ENCODE results near the gene VTI1A. TPM values are rescaled to one million over a fixed set of nuclear protein-coding genes. Genes with fewer than 3 reads are reported as not detected.

Gene VTI1A
- total and polyA plus RNA-seq, 2 of the 13 experiments (the other 11 are each of a cell fraction or from before 2014, with no cell fraction given) = 11.7 to 32.7 TPM

GRCh38 chr10:112447620-112447928 lies 559 bp downstream of the VTI1A start:
- FAIRE-seq = no peak

GRCh38 chr10:112448888-112449287 lies 1.9 kb downstream of the VTI1A start:
- no TSS peak for BruUV-seq (replicated peaks)
- Histone ChIP-seq H3K4me2 (ENCODE audit: low read depth, low read length) (0 out of 2 replicates have a peak overlapping the region, but pooled peaks have one; percentile 78), H3K4me3 (replicated peaks in 1 of 3; ENCODE audit: insufficient read depth in 1 of 3, low read depth in 2 of 3, low read length in 3 of 3) (no peak overlapping the region), H3K27ac (ENCODE audit: extremely low read length, insufficient read depth, low read length) (no peak overlapping the region), H3K27me3 (ENCODE audit: control insufficient read depth in 1 of 2, insufficient read depth in 2 of 2, low read length in 2 of 2) (no peaks in the 10 kb centered on the region; a peak in 1 of 5 replicates), H3K9ac (ENCODE audit: insufficient read depth, low read depth, low read length) (no peak overlapping the region), H3K79me2 (ENCODE audit: insufficient read depth, low read length) (peaks cover 55% of the 10 kb centered on the region), H3K36me3 (replicated peaks in 1 of 2; ENCODE audit: control insufficient read depth in 1 of 2, insufficient read depth in 2 of 2, low read length in 2 of 2) (0 out of 5 replicates have a peak, but pooled peaks cover 0 to 8% of the 10 kb centered on the region in 2 experiments), H3K4me1 (ENCODE audit: insufficient read depth, low read length) (peaks cover 32% of the 10 kb centered on the region), H3K9me3 (ENCODE audit: low read length) (no peaks in the 10 kb centered on the region), H2AFZ (ENCODE audit: low read length) (no peak overlapping the region), H4K20me1 (ENCODE audit: insufficient read depth, low read length) (no peaks in the 10 kb centered on the region)
- CTCF ChIA-PET (ENCODE audit: low intra/inter-chr PET ratio, low total read pairs) = no interaction called here
- 97% methylated on average over 4 of the region's 4 CpGs for WGBS (ENCODE audit: low lambda C conversion rate)
- in situ Hi-C loops (cut with HindIII; ENCODE audit: extremely low pct_ligation_motif_present, low pct_unique_long_range_greater_than_20kb) (loop anchor here (25.0 kb wide), 2 partner anchors 112 to 312 kb away; no protein-coding TSS in a partner anchor), intact Hi-C loops (cut with micrococcal nuclease; ENCODE audit: unreplicated experiment) (no loop called here)
- FAIRE-seq (no peak), DNase-seq (ENCODE audit: low spot score) (no peak), ATAC-seq (no peak)
- POLR2A ChIA-PET = no interaction called here
- no peak for TF ChIP-seq ZNF264 (CRISPR knock-in tag; IDR thresholded peaks at IDR 0.05)
- TF ChIP-seq GRHL1 (CRISPR knock-in tag; conservative IDR thresholded peaks at IDR 0.05) = no peak
- TF ChIP-seq HOXA7 (CRISPR knock-in tag; IDR thresholded peaks at IDR 0.05) = no peak
- no peak for TF ChIP-seq MYC (CRISPR knock-in tag; IDR thresholded peaks at IDR 0.05; ENCODE audit: borderline replicate concordance)
- TF ChIP-seq CHD4 (IDR thresholded peaks at IDR 0.05; ENCODE audit: borderline replicate concordance, low read length) = no peak
- TF ChIP-seq RXRB (CRISPR knock-in tag; IDR thresholded peaks at IDR 0.05; ENCODE audit: borderline replicate concordance) = no peak
- no peak for TF ChIP-seq SRSF9 (IDR thresholded peaks at IDR 0.05; ENCODE audit: borderline replicate concordance, insufficient read depth, low read depth, low read length, poor library complexity, severe bottlenecking)
- TF ChIP-seq ZNF468 (CRISPR knock-in tag; IDR thresholded peaks at IDR 0.05) = no peak
- no peak for TF ChIP-seq FOXJ3 (CRISPR knock-in tag; IDR thresholded peaks at IDR 0.05; ENCODE audit: borderline replicate concordance)
- no peak for TF ChIP-seq ZNF746 (CRISPR knock-in tag; IDR thresholded peaks at IDR 0.05)
- no peak for TF ChIP-seq JUNB (CRISPR knock-in tag; IDR thresholded peaks at IDR 0.05; ENCODE audit: borderline replicate concordance)

More at GRCh38 chr10:112447620-112447928, 559 bp downstream of the VTI1A start:
- POLR2A ChIA-PET = interaction anchor here (0.7 to 0.9 kb wide), 3 partner anchors 24 to 83 kb away, joined by 3 to 4 read pairs (median 3); no protein-coding TSS in a partner anchor
- no peaks in the 10 kb centered on the region; a peak in 1 of 5 replicates for H3K27me3 ChIP-seq (ENCODE audit: control insufficient read depth in 1 of 2, insufficient read depth in 2 of 2, low read length in 2 of 2)
- DNase-seq (ENCODE audit: low spot score) (no peak), ATAC-seq (no peak)
- WGBS (ENCODE audit: low lambda C conversion rate) = under 1% methylated on average over 10 of the region's 10 CpGs
- H3K9me3 ChIP-seq (ENCODE audit: low read length) = no peaks in the 10 kb centered on the region
- H2AFZ ChIP-seq (ENCODE audit: low read length) = no peak overlapping the region
- H3K4me3 ChIP-seq (replicated peaks in 1 of 3; ENCODE audit: insufficient read depth in 1 of 3, low read depth in 2 of 3, low read length in 3 of 3) = peak overlapping the region; percentile 92 to 96 (median 96)
- peaks cover 32% of the 10 kb centered on the region for H3K4me1 ChIP-seq (ENCODE audit: insufficient read depth, low read length)
- in situ Hi-C loops (cut with HindIII; ENCODE audit: extremely low pct_ligation_motif_present, low pct_unique_long_range_greater_than_20kb) = loop anchor here (25.0 kb wide), 2 partner anchors 110 to 310 kb away; no protein-coding TSS in a partner anchor
- peaks cover 0 to 8% of the 10 kb centered on the region in 2 experiments; a peak in 1 of 5 replicates for H3K36me3 ChIP-seq (replicated peaks in 1 of 2; ENCODE audit: control insufficient read depth in 1 of 2, insufficient read depth in 2 of 2, low read length in 2 of 2)
- peak overlapping the region; percentile 96 for H3K9ac ChIP-seq (ENCODE audit: insufficient read depth, low read depth, low read length)
- 0 out of 2 replicates have a peak, but pooled peaks have one; percentile 12 for TF ChIP-seq ZNF589 (CRISPR knock-in tag; conservative IDR thresholded peaks at IDR 0.05)
- no peak for TF ChIP-seq ZNF441 (CRISPR knock-in tag; IDR thresholded peaks at IDR 0.05; ENCODE audit: borderline replicate concordance)
- TF ChIP-seq MED1 (CRISPR knock-in tag; IDR thresholded peaks at IDR 0.05) = 0 out of 2 replicates have a peak, but pooled peaks have one; percentile 17
- 0 out of 2 replicates have a peak, but pooled peaks have one; percentile 6 for TF ChIP-seq ZNF558 (CRISPR knock-in tag; IDR thresholded peaks at IDR 0.05; ENCODE audit: borderline replicate concordance)
- TF ChIP-seq HMG20A (CRISPR knock-in tag; IDR thresholded peaks at IDR 0.05; ENCODE audit: borderline replicate concordance) = no peak
- no peak for TF ChIP-seq ZNF607 (CRISPR knock-in tag; IDR thresholded peaks at IDR 0.05; ENCODE audit: borderline replicate concordance)
- peak overlapping the region; percentile 94 for H3K27ac ChIP-seq (ENCODE audit: extremely low read length, insufficient read depth, low read length)
- TSS peak; percentile 65 for BruUV-seq (replicated peaks)
- H3K4me2 ChIP-seq (ENCODE audit: low read depth, low read length) = peak overlapping the region; percentile 78
- no peaks in the 10 kb centered on the region for H4K20me1 ChIP-seq (ENCODE audit: insufficient read depth, low read length)
- CTCF ChIA-PET (ENCODE audit: low intra/inter-chr PET ratio, low total read pairs) = no interaction called here
- intact Hi-C loops (cut with micrococcal nuclease; ENCODE audit: unreplicated experiment) = no loop called here
- H3K79me2 ChIP-seq (ENCODE audit: insufficient read depth, low read length) = peaks cover 55% of the 10 kb centered on the region

All from HepG2 (cell line).